ENCODE data around the gene RERG.

Gene RERG

GRCh38 chr12:15183821-15184220 lies 37.4 kb downstream of the RERG start:
- DNase-seq = no peak

GRCh38 chr12:15181017-15181683 lies 40.1 kb downstream of the RERG start:
- no peak for DNase-seq

GRCh38 chr12:15180325-15180724 lies 40.9 kb downstream of the RERG start:
- no peak for DNase-seq

- no peak for DNase-seq
Observed at GRCh38 chr12:15179672-15180071, 41.5 kb downstream of the RERG start.

GRCh38 chr12:15173142-15173541 lies 48.1 kb downstream of the RERG start:
- DNase-seq = no peak

GRCh38 chr12:15172060-15172822 lies 49.0 kb downstream of the RERG start:
- DNase-seq = no peak

GRCh38 chr12:15171012-15171655 lies 50.1 kb downstream of the RERG start:
- no peak for DNase-seq

GRCh38 chr12:15168026-15168678 lies 53.1 kb downstream of the RERG start:
- no peak for DNase-seq

GRCh38 chr12:15165012-15165659 lies 56.1 kb downstream of the RERG start:
- peak; percentile 79 for DNase-seq

GRCh38 chr12:15163030-15163976 lies 57.9 kb downstream of the RERG start:
- no peak for DNase-seq

- DNase-seq = no peak
Observed at GRCh38 chr12:15158083-15158482, 63.1 kb downstream of the RERG start.

GRCh38 chr12:15157269-15157671 lies 63.9 kb downstream of the RERG start:
- DNase-seq = no peak

GRCh38 chr12:15155271-15155670 lies 65.9 kb downstream of the RERG start:
- peak; percentile 16 for DNase-seq

- peak; percentile 61 for DNase-seq
Observed at GRCh38 chr12:15154103-15154502, 67.1 kb downstream of the RERG start.

GRCh38 chr12:15152868-15153267 lies 68.3 kb downstream of the RERG start:
- peak; percentile 21 for DNase-seq

GRCh38 chr12:15152456-15152855 lies 68.8 kb downstream of the RERG start:
- no peak for DNase-seq

GRCh38 chr12:15151161-15152091 lies 69.8 kb downstream of the RERG start:
- DNase-seq = no peak

- DNase-seq = no peak
Observed at GRCh38 chr12:15146585-15146984, 74.6 kb downstream of the RERG start.

- DNase-seq = no peak
Observed at GRCh38 chr12:15143467-15143866, 77.8 kb downstream of the RERG start.

GRCh38 chr12:15142711-15143110 lies 78.5 kb downstream of the RERG start:
- DNase-seq = no peak

- DNase-seq = peak; percentile 41
Observed at GRCh38 chr12:15131431-15131830, 89.8 kb downstream of the RERG start.
